NCI-H524 treated with DMSO at 0.1 percent for 48 hours (cell line): ENCODE data around the gene SELENOO.

Experiments used
- DNase-seq: peaks from one replicate; lab custom pipeline; 2025; lab: John Stamatoyannopoulos, UW

Gene SELENOO

DNA sequence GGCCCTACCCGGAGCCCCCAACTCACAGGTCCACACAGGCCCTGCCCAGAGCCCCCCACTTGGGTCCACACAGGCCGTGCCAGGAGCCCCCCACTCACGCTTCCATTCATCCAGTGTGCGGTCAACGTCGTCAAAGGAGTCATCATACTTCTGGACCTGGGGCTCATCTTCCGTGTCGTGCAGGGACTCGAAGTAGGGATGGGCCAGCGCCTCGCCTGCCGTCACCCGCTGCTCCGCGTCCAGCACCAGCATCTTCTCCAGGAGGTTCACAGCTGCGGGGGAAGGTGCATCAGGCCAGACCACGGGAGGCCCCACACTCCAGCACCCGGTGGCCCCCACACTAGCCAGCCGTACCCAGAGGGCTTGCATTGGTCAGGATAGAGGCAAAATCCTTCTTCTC is 54.3 kb downstream of the SELENOO start:
- no peak for DNase-seq

DNA sequence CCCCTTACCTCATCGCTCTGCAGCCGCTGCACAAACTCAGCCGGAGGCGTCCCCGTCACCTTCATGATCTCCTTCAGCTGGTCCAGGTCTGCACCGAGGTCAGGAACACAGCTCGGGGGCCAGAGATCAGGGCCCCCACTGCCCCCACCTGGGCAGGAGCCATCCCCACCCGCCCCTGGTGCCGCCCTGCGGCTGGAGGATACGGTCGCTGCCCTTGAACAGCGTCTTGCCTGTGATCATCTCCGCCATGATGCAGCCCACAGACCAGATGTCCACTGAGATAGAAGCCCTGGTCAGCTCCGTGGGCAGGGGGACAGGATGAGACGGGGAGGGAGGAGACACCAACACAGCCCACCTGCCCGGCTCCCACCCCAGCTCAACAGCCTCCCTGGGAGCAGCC is 54.8 kb downstream of the SELENOO start:
- no peak for DNase-seq

DNA sequence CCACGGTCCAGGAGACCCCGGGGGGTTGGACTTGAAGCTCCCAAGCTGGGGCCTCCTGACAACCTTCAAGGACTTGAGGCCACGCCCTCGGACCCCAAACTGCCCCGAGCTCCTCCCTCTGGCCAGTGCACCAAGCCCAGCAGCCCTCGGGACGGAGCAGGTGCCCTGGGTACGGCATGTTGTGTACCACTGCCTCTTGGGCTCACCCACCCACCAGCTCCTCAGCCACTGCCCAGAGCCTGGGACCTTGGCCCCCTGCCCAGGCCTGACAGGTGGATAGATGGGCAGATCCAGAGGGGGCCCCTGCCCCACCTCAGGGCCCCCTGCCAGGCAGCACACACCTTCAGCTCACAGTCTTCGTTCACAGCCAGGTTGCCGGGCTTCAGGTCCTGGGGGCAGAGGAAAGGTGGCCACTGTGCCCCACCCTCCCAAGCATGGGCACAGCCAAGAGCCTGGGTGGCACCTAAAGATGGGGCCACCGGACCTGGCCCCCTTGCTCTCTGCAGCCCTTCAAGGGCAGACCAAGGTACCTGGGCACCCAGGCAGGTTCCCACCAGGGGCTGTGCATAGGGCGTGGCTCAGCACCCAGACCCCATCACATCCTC is 55.5 kb downstream of the SELENOO start:
- no peak for DNase-seq

DNA sequence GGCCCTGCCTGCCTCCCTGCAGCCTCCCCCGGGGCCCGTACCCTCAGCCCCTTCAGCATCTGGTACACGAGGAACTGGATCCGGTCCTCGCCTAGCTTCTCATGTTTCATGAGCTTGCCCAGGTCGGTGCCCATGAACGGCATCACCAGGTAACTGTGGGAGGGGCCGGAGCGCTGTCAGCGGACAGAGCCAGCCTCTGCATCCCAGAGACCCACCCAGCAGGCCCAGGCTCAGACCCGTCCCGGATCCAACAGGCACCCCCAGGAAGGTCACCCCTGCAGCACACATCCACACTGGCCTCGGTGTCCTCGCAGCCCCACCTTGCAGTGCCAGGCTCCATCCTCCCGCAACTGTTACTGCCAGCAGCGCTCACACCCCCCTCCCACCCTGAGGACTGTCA is 56.2 kb downstream of the SELENOO start:
- DNase-seq: no peak

DNA sequence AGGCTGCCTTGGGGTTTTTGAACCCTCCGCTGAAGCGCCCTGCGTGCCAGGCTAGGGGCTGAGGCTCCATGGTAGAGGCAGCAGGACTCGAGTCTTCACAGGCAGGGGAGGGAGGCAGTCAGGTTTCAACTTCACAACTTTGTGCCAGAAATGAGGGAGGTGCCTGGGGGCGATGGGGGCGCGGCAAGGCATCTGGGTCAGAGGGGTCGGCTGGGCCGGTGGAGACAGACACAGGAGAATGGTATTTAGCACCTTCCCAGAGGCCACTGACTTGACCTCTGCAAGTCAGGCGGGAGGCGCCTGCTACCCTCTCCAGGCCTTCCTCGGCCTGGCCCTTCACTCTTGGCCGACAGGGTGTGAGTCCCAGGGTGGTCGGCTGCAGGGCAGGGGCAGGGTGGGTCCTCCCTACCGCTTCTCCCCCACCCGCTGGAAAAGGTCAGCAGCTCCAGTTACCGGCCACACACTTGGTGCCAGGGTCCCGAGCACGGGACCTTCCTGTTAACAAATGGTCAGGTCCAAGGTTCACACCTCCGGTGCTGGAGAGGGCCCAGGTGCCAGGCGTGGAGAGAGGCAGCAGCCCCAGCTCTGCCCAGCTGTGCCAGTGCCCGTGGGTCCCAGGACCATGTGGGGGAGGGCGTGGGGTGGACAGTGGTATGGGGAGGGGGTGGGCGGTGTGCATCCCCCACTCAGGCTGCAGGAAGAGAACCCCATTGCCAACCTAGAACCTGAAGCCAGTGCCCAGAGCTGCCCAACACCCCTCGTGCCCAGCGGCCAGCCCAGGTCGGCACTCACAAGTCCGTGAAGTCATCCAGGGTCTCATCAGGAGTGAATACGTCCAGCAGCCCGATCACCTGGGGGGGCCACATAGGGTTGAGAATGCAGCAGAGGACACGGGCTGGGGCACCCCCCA is 56.9 kb downstream of the SELENOO start:
- DNase-seq: no peak

DNA sequence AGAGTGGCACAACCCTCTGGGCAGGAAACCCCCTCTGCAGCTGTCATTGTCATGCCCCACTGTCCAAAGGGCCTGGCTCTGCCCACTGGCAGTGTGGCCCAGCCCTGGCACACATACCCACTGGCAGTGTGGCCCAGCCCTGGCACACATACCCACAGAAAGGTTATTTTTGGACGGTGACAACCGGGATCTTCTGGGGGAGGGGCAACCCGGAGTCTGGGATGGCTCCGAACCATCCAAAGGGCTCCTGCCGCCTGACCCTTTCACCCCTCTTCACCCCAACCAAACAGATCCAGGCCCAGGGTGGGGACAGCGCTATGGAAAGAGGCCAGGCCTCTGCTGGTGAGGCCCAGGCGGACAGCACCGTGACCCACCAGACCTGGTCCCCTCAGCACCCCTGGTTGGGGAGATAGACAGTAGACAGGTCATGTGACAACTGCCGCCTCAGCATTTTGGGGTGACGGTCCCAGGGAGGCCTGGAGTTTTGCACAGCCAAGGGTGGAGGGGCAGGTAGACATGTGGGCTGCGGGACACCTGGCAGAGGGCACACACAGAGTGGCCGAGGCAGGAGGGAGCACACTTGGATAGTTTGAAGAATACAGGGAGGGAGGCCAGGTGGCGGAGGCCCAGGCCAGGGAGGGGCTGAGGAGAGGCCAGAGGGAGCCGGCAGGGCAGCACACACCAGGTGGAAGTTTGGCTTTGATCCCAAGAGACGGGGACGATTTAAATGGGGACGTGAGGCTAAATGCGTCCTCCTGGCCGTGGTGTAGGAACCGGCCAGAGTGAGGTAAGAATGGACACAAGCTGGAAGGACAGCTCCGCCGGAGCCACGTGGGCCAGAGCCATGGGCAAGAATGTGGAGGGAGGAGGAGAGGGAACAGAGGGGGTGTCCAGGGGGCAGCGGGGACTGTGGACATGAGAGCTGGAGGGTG is 57.8 kb downstream of the SELENOO start:
- DNase-seq: no peak

DNA sequence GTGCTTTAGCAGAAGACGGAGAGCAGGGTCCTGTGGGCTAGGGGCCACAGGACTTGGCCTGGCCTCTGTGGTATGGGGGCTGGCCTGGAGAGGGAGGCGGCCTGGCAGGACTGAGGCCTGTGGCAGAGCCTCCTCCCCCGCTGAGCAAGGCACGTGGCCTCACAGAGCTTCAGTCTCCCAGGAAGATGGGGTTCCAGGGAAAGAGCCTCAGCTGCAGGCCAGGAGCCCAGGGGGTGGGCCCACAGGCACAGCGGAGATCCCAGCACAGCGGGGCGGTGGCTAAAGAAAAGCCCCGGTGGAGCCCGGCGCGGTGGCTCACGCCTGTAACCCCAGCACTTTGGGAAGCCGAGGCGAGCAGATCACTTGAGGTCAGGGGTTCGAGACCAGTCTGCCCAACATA is 58.5 kb downstream of the SELENOO start:
- DNase-seq: no peak

DNA sequence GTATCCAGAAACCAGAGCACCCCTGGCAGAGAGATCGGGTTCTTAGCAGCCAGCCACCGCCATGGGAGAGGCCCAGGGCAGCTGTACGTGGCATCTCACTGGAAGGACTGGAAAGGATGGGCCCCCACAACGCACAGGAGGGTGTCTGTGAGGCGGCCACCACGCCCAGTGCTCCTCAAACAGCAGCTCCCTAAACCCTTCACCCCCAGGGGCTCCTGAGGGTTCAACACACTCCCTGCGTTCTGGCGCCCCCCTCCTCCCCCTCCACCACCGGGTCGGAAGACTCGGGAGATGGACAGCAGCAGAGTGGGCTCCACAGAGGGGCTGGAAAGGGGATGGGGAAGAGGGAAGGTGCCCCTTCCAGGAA is 59.6 kb downstream of the SELENOO start:
- DNase-seq: no peak

DNA sequence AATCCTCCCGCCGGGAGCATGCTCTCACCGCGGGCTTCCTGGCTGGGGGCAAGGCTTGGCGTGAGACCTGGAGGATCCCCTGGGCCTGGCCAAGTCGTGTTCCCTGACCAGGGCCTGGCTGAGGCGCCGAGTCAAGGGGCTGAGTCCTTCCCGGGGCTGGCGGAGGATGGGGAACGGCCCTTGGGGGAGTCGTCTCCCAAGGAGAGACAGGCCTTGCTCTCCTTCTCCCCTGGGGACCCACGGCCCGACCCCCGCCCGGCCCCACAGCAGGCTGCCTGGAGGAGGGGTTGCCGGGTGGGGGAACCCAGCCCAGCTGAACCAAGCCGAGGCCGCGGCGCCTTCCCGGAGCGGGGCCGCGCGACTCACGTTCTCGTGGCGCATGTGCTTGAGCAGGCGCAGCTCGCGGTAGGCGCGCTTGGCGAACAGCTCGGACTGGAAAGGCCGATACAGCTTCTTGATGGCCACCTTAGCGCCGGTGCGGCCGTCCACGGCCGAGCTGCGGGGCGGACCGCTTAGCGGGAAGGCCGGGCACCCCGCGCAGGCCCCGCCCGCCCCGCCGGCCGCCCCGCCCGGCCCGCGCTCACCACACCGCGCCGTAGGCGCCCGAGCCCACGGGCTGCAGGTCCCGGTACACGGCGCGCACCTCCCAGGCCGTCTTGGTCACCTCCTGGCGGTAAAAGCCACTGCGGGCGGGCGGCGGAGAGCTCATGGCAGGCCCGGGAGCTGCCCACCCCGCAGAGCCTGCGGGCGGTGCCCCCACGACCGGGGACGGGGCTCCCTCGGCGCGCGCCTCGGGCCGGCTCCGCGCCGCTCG is 60.2 kb downstream of the SELENOO start:
- DNase-seq: no peak

DNA sequence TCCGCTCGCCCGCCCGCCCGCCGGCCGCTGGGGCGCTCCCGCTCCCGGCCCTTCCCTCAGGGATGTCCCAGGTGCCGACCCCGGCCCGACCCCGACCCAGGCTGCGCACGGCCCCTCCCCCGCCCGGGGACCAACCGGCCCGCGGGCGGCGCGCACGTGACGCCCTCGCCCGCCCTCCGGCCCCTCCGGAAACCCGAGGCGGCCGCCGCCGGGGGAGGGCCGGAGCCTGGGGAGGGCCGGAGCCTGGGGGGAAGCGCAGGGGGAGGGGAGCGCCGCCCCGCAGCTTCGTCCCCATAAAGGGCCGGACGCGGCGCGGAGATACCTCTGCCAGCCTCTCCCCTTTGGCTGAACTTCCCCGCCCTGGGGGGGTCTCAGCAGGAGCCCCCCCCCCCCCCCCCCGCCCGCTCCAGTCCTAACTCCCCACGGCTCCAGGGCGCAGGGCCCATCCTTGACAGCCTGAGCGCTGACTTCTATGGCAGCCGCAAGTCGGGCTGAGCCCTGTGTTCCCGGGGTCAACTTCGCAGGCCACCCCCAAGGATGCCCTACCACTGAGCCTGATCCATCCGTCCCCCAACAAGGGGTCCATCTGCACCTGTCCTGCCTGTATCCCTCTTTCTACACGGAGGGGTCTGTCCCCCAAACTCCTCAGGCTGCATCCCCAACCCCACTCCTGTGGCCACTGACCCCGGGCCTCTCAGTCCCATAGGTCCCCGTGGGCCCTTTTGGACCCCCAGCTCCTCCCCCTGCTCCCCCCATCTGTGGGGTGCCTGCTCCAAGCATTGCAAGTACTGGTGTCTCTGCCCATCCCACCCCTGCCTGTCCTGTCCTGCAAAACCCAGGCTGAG is 61.0 kb downstream of the SELENOO start, which contains the start of gene MAPK12:
Gene MAPK12 (minus strand): TSS at position 69 of the 845 bp plus-strand sequence. CDS start 174 bp downstream, outside the sequence.
- no peak for DNase-seq

DNA sequence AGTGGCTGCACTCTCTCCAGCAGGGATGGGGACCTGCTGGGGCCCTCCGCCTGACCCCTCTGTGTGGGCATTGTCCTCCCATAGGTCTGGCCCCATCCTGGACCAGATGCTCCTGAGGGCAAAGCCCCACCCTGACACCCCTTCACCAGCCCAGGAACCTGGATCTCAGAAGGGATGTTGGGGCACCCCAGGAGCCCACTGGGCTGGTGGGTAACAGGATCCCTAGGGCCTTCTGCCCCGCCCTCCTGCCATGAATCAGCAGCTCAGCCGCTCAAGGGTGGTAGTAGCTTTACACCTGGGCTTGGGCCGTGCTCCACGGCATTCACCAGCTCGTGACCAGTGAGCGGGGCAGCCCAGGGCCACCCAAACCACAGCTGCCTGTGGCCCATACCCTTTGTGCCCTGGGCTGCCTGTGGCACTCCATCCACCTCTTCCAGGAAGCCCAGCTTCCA is 61.7 kb downstream of the SELENOO start:
- DNase-seq: no peak

DNA sequence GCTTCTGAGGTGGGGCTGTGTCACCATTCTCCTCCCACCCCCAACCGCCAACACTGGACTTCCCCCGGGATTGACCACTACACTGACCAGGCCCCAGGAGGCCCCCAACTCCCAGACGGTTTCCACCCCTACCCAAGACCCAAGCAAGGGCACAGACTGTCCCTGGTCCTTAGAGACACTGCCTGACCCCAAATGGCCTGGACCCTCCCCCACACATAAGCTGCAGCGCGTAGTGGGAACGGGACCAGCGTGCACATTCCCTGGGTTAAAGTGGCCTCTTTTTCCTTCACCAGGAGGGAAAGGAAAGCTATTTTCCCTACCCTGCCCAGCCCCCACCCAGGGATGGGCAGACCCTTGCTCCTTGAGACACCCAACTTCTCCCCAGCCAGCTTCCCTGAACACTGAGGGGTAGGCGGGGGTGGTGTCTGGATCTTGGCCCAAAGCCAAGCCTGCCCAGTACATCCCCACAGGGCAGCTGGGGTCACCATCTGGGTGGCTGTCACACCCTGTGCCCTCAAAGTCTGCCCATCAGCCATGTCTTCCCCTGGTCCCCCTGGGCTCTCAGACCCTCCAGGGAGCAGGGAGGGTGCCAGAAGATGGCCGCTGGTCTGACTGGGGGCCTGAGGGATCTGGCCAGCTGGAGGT is 62.3 kb downstream of the SELENOO start:
- no peak for DNase-seq

DNA sequence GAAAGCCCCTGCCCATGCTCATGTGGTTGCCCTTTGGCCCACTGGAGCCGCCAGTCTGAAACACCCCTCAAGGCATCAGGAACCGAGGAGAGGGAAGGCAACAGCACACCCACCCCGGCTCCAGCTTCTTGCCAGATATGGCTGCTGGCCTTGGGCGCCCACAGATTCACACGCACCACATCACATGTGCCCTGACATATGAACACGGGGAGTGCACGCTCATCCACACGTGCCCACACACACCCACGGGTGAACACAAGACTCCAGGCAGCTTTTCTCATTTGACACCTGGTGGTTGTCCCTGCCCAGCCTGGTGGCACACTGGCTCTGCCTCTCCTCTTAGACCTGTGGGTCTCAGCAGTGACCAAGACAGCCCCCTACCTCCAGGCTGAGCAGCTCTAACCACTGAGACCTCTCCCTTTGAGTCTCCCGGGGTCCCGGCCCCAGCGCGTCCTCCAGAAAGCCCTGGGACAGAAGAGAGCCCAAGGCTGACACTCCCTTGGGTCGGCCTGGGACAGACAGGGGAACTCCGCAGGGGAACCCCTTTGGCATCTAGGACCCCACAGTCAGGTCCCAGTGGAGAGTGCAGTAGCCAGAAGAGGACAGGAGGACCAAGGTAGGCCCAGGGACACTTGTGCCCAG is 63.4 kb downstream of the SELENOO start:
- DNase-seq: no peak

DNA sequence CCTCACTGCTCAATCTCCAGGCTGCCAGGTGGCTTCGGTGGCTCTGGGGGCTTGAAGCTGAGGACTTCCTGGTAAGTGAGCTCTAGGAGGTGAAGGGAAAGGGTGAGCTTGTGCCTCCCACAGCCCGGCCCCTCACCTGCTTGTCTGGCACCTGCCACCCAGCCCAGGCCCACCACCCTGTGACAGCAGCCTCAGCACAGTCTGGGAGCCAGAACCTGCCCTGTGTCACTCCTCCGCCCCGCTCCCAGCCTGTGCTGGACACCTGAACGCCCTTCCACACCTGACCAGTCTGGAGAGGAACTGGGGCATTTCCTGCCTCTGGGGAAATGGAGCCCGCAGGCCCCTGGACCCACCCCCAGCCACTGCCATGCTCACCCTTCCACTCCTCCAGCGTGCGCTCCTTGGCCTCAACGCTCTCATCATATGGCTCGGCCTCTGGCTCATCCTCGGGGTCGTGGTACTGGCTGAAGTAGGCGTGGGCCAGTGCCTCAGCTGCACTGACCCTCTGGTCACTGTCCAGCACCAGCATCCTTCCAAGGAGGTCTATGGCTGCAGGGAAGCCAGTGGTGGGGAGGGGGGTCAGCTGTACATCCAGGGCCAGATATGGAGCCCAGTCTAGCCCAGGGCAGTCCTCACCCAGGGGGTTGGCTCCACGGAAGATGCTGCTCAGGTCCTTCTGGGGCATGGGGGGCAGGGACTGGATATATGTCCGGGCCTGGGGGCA is 64.3 kb downstream of the SELENOO start:
- no peak for DNase-seq

DNA sequence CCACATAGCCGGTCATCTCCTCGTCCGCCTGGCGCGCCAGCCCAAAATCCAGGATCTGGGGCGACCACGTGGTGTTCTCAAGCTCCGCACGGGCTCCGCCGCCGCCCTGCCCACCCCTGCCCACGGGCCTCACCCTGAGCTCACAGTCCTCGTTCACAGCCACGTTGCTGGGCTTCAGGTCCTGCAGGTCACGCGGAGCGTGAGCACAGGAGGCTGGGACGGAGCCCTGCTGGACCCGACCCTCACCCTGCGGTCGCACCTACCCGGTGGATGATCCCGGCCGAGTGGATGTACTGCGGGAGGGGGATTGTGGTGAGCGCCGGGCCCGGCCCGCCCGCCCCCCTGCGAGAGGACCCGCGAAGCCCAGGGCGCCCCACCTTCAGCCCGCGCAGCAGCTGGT is 66.2 kb downstream of the SELENOO start:
- no peak for DNase-seq
